Coronary artery (tissue), 2 donors: ENCODE measurements around the gene RTP5.

Source experiments
- DNase-seq: peaks from one replicate; pipeline ENCODE4 v3.0.0-alpha.2; 2017; ENCODE audit warnings: low spot score
- H3K27ac ChIP-seq, 2 donors: fragments of 200-600 bp; sonication (generic); one replicate each; pipeline ENCODE4 v1.5.1; 2016 to 2019
- H3K4me3 ChIP-seq: fragments of 200-600 bp; sonication (generic); 2 replicates; pipeline ENCODE4 v1.5.1; 2016; ENCODE audit warnings: mild to moderate bottlenecking, moderate library complexity
- TF ChIP-seq, protein P1 (sequence below): fragments of 200-600 bp; sonication (generic); IDR thresholded peaks from one replicate; pipeline ENCODE4 v1.5.1; 2019; ENCODE audit warnings: antibody characterized with exemption

The RTP5 gene

DNA sequence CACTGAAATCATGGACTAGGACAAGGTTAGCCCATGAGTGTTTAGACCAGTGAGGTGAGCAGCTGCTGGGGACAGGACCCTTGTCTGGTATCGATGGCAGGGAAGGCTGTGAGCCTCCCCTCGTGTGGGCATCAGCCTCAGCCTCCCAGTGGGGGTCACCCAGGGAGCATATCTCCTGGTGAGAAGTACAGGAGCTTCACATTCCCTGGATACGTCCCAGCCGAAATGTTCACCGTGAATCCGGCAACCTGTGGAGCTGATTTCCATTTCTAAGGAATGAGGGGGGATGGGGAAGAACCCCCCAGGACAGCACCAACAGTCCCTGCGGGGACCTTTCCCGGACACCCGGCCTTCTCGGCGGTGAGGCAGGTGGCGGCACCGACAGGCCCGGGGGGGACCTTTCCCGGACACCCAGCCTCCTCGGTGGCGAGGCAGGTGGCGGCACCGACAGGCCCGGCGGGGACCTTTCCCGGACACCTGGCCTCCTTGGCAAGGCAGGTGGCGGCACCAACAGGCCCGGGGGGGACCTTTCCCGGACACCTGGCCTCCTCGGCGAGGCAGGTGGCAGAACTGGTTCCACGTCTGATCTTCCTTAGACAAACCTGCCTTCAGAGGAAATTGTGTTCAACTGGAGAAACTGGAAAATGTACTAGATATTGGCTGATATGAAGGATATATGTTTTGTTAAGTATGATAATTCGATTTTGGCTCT lies 21.2 kb downstream of the RTP5 start:
- no peak overlapping the region for H3K4me3 ChIP-seq
- TF ChIP-seq, protein P1, sequence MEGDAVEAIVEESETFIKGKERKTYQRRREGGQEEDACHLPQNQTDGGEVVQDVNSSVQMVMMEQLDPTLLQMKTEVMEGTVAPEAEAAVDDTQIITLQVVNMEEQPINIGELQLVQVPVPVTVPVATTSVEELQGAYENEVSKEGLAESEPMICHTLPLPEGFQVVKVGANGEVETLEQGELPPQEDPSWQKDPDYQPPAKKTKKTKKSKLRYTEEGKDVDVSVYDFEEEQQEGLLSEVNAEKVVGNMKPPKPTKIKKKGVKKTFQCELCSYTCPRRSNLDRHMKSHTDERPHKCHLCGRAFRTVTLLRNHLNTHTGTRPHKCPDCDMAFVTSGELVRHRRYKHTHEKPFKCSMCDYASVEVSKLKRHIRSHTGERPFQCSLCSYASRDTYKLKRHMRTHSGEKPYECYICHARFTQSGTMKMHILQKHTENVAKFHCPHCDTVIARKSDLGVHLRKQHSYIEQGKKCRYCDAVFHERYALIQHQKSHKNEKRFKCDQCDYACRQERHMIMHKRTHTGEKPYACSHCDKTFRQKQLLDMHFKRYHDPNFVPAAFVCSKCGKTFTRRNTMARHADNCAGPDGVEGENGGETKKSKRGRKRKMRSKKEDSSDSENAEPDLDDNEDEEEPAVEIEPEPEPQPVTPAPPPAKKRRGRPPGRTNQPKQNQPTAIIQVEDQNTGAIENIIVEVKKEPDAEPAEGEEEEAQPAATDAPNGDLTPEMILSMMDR, result no peak
- DNase-seq, result no peak
- no peak overlapping the region for H3K27ac ChIP-seq

DNA sequence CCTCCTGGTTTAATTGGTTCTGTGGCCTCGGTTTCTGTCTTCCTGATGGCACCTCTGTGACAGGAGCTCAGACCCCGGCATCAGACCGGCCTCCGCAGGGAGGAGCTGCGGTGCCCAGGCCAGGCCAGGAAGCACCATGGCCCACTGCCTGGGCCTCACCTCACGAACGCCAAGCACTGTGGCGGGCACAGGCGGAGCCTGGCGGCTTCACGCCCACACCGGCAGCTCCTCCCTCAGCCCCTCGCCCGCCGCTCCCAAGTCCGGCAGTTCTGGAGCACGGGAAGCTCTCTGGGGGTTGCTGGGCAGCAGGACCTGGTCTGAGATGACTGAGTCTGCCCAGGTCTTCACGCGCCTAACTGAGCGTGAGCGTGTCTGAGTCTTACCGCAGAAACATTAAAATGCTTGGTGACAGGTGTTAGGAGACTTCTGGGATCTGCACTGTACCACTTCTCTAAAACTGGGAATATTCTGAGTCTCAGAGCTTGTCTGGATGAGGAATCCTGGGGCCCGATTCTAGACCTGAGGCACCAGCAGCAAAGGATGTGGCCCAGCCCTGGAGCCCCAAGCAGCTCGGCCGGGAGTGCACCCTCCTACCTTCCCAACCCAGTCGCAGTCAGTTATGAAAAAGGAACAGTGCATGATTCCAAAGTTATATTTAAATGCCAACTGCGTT lies 21.9 kb downstream of the RTP5 start:
- no peak overlapping the region for H3K27ac ChIP-seq
- no peak overlapping the region for H3K4me3 ChIP-seq
- no peak for DNase-seq
- TF ChIP-seq, protein P1, result no peak

DNA sequence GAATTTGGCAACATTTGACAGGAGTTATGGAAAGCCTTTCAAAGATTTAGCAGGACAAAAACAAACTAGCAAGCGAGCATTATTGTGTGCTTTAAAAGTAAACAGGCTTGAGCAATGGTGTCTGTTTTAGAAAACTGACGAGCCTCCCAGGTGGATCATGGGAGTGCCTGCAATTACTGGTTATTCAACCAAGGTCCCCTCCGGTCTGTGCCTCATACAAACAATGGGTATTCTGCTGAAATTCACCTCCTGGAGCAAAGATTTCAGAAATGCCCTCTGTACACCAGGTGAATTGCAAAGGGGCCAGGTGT lies 22.4 kb downstream of the RTP5 start:
- no peak overlapping the region for H3K27ac ChIP-seq
- no peak overlapping the region for H3K4me3 ChIP-seq
- TF ChIP-seq, protein P1, result no peak
- DNase-seq, result no peak

DNA sequence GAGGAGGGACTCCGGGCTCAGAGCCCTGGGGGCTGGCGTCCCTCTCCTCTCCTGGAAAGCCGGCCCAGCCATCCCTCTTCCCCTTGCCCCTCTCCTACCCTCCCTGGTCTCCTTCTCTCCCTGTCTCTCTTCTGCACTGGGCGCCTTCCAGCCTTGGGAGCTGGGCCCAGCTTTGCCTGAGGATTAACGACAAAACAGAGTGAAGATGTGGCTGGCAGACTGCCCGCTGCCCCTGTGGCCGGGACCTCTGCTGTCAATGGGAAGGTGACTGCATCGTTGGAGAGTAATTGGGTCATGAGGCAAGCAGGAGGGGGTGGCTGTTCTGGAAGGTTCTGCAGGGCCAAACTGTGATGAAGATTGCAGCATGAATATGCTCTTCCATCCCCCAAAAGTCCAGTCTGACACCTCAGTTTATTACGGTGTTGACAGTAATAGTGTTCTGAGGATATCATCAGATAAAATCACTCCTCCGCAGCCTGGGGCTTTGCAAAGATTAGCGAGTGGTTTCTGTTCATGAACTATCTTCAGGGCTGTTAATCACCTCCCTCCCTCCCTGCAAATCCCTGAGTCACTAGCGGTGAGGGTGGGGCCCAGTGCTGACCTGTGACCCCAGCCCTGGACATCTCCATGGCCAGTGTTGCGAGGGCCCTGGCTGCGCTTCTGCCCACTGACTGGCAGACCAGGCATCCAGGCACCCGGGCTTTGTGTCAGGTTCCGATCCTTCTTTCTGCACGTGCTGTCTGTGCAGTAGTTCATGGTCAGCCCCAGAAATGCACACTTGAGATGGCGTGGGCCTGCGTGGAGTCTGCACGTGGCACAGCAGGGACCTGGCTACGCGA lies 23.0 kb downstream of the RTP5 start:
- Histone ChIP-seq H3K4me3 (no peak overlapping the region), H3K27ac (no peak overlapping the region)
- no peak for DNase-seq
- TF ChIP-seq, protein P1, result no peak

DNA sequence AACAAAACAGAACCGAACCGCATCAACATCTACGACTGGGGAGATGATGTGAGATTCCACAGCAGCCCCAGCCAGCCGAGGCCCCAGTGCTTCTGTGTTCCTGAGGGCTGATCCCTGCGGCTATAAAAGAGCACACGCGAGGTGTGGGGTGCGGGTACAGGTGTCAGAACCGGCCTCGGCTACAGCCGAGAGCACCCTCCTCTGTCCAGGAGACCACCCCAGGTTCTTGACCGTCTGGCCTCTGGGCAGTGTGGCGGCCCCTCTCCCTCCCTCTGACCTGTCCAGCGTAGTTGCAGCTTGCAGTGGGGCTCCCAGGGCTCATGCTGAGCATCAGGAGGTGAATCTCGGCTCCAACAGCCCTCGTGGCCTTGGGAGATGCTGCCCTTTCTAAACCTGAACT lies 23.7 kb downstream of the RTP5 start:
- DNase-seq, result peak; percentile 50
- TF ChIP-seq, protein P1, result no peak
- no peak overlapping the region for H3K27ac ChIP-seq

DNA sequence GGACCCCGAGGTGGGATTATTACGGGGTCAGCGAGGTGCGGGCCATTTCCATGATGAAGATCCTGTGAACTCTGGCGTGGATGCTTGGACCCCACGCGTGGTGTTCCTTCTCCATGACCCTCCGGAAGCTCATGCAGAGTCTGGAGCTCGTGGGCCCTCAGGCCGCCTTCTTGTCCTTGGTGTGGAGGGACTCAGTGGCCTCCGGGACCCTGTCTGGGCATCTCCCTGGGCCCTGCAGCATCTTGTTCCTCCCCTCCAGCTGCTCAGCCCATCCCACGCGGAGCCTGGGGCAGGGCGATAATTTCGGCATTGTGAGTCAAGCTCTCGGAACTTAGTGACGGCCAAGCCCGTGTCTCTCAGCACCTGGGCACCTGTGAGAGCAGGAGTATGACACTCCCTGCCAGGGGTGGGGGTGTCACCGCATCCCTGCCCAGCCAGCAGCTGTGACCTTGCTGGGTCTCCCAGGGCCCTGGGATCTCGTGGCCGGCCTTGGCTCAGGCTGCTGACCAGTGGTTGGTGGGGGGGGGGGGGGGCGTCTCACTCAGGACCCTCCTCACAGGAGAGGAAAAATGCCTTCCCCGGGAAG lies 24.6 kb downstream of the RTP5 start:
- DNase-seq, result peak; percentile 62
- TF ChIP-seq, protein P1, result no peak
- Histone ChIP-seq H3K27ac (no peak overlapping the region), H3K4me3 (no peak overlapping the region)

More for the DNA sequence above, 23.7 kb downstream of the RTP5 start:
- H3K4me3 ChIP-seq, result no peak overlapping the region
